Esophagus muscularis mucosa (tissue), 4 donors: ENCODE data around the gene CFAP47. TPM values are rescaled to one million over a fixed set of nuclear protein-coding genes. Genes with fewer than 3 reads are reported as not detected.

Source experiments
- DNase-seq: peaks from one replicate; pipeline ENCODE4 v3.0.0-alpha.2; 2017; ENCODE audit errors: extremely low spot score
- H3K27ac ChIP-seq, 4 donors: fragments of 200-600 bp; sonication (generic); replicated peaks in 1 of 4; 1 replicate in 3 of 4; 2 replicates in 1 of 4; pipeline ENCODE4 v1.5.1; 2016 to 2019; ENCODE audit warnings: mild to moderate bottlenecking in 1 of 4
- H3K27me3 ChIP-seq, 4 donors: fragments of 200-600 bp; sonication (generic); one replicate each; pipeline versions ENCODE4 v1.5.1 to v1.6.0; 2016 to 2019
- H3K36me3 ChIP-seq, 4 donors: fragments of 200-600 bp; sonication (generic); one replicate each; pipeline ENCODE4 v1.5.1; 2016 to 2019
- H3K4me1 ChIP-seq, 4 donors: fragments of 200-600 bp; sonication (generic); one replicate each; pipeline ENCODE4 v1.5.1; 2016 to 2019
- H3K4me3 ChIP-seq, 4 donors: fragments of 200-600 bp; sonication (generic); 1 replicate in 2 of 4; 2 replicates in 2 of 4; pipeline ENCODE4 v1.5.1; 2016 to 2019; ENCODE audit warnings: mild to moderate bottlenecking in 4 of 4, moderate library complexity in 1 of 4
- H3K9me3 ChIP-seq, 4 donors: fragments of 200-600 bp; sonication (generic); 1 replicate in 3 of 4; 2 replicates in 1 of 4; pipeline ENCODE4 v1.5.1; 2016 to 2019
- EP300 ChIP-seq: sonication (generic); formaldehyde crosslinking; IDR thresholded peaks from one replicate; pipeline ENCODE4 v1.6.1; 2017; ENCODE audit warnings: antibody characterized with exemption
- POLR2A ChIP-seq: fragments of 450-650 bp; IDR thresholded peaks from one replicate; pipeline ENCODE4 v1.6.1; 2017; ENCODE audit warnings: antibody characterized with exemption, moderate library complexity, mild to moderate bottlenecking, low read depth
- POLR2AphosphoS5 ChIP-seq, 2 donors: sonication (generic); formaldehyde crosslinking; IDR thresholded peaks; one replicate each; pipeline ENCODE4 v1.6.1; 2017; ENCODE audit warnings: antibody characterized with exemption in 2 of 2
- WGBS: methylation state at CpG from one replicate; pipeline ENCODE4 v1.1.5; 2018; 5-methylcytosine and 5-hydroxymethylcytosine counted together
- intact Hi-C: fragments of 100-400 bp; cut with DNase I; formaldehyde crosslinking; loops from one replicate; pipeline ENCODE4 v1.15.1; 2023
- total RNA-seq, 4 donors: library from RNA; depleted of rRNA; stranded (reverse); fragments of >200 nt; gene quantifications; one replicate each; pipeline versions ENCODE4 v1.1.0 to v1.2.1, GENCODE V29; 2016
- TF ChIP-seq, protein P1 (sequence below), 3 experiments: fragments of 200-600 bp in 2 of 3; fragments of 450-650 bp in 1 of 3; sonication (generic) in 2 of 3; IDR thresholded peaks; one replicate each; pipeline ENCODE4 v1.5.1; 2017 to 2019; ENCODE audit warnings: antibody characterized with exemption in 3 of 3, mild to moderate bottlenecking in 2 of 3, moderate library complexity in 1 of 3

Gene CFAP47
- total RNA-seq, 4 donors from 2014 or later: under 0.01 TPM; not detected in 3

DNA sequence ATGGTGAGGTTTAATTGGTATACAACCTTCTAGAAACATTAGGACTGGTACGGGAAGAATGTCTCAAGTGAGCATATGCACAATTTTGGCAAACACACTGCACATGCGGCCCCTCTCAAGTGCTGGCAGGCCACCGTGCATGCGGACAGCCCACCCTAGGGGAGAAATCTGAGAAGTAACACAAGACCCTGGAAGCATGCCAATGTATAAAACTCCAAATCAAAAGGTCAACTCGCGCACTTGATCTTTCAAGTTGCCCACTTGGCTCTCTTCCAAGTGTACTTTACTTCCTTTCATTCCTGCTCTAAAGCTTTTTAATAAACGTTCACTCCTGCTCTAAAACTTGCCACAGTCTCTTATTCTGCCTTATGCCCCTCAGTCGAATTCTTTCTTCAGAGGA lies 488.3 kb downstream of the CFAP47 start:
- no peak for DNase-seq
- Histone ChIP-seq H3K9me3 (no peaks in the 10 kb centered on the region), H3K36me3 (no peaks in the 10 kb centered on the region), H3K4me1 (no peaks in the 10 kb centered on the region), H3K27ac (no peak overlapping the region), H3K4me3 (no peak overlapping the region), H3K27me3 (no peaks in the 10 kb centered on the region)
- intact Hi-C loops: no loop called here
- TF ChIP-seq, protein P1, sequence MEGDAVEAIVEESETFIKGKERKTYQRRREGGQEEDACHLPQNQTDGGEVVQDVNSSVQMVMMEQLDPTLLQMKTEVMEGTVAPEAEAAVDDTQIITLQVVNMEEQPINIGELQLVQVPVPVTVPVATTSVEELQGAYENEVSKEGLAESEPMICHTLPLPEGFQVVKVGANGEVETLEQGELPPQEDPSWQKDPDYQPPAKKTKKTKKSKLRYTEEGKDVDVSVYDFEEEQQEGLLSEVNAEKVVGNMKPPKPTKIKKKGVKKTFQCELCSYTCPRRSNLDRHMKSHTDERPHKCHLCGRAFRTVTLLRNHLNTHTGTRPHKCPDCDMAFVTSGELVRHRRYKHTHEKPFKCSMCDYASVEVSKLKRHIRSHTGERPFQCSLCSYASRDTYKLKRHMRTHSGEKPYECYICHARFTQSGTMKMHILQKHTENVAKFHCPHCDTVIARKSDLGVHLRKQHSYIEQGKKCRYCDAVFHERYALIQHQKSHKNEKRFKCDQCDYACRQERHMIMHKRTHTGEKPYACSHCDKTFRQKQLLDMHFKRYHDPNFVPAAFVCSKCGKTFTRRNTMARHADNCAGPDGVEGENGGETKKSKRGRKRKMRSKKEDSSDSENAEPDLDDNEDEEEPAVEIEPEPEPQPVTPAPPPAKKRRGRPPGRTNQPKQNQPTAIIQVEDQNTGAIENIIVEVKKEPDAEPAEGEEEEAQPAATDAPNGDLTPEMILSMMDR (IDR thresholded peaks at IDR 0.05): no peak
- TF ChIP-seq EP300 (no peak), POLR2AphosphoS5 (IDR thresholded peaks at IDR 0.05) (no peak), POLR2A (no peak)
- 65% methylated on average over 8 of the region's 8 CpGs for WGBS

GRCh38 chrX:36414056-36414455 lies 494.5 kb downstream of the CFAP47 start:
- Histone ChIP-seq H3K27ac (no peak overlapping the region), H3K27me3 (no peaks in the 10 kb centered on the region), H3K36me3 (no peaks in the 10 kb centered on the region), H3K9me3 (no peaks in the 10 kb centered on the region), H3K4me3 (no peak overlapping the region), H3K4me1 (no peaks in the 10 kb centered on the region)
- no peak for DNase-seq
- intact Hi-C loops: no loop called here
- TF ChIP-seq EP300: no peak
- no peak for TF ChIP-seq POLR2A
- TF ChIP-seq, protein P1 (IDR thresholded peaks at IDR 0.05): no peak
- no peak for TF ChIP-seq POLR2AphosphoS5 (IDR thresholded peaks at IDR 0.05)
- WGBS: 100% methylated on average over 2 of the region's 2 CpGs

- no peaks in the 10 kb centered on the region for H3K4me1 ChIP-seq
- no peak for DNase-seq
- H3K27ac ChIP-seq: no peak overlapping the region
- no peak overlapping the region for H3K4me3 ChIP-seq
- intact Hi-C loops: no loop called here
- no peaks in the 10 kb centered on the region for H3K36me3 ChIP-seq
- no peak for TF ChIP-seq EP300
- TF ChIP-seq, protein P1 (IDR thresholded peaks at IDR 0.05): no peak
- no peak for TF ChIP-seq POLR2A
- TF ChIP-seq POLR2AphosphoS5 (IDR thresholded peaks at IDR 0.05): no peak
- H3K9me3 ChIP-seq: no peaks in the 10 kb centered on the region
- H3K27me3 ChIP-seq: no peaks in the 10 kb centered on the region
- 85% methylated on average over 1 of the region's 1 CpG for WGBS
Measured at GRCh38 chrX:36422368-36422767, 502.8 kb downstream of the CFAP47 start.

GRCh38 chrX:36431819-36432218 lies 512.3 kb downstream of the CFAP47 start:
- no peak for DNase-seq
- H3K4me1 ChIP-seq: no peaks in the 10 kb centered on the region
- TF ChIP-seq POLR2A (no peak), EP300 (no peak), POLR2AphosphoS5 (IDR thresholded peaks at IDR 0.05) (no peak)
- TF ChIP-seq, protein P1 (IDR thresholded peaks at IDR 0.05): no peak
- H3K4me3 ChIP-seq: no peak overlapping the region
- H3K27me3 ChIP-seq: no peaks in the 10 kb centered on the region
- H3K36me3 ChIP-seq: no peaks in the 10 kb centered on the region
- no peaks in the 10 kb centered on the region for H3K9me3 ChIP-seq
- H3K27ac ChIP-seq: no peak overlapping the region
- intact Hi-C loops: no loop called here
- 67% methylated on average over 3 of the region's 3 CpGs for WGBS

- Histone ChIP-seq H3K27ac (no peak overlapping the region), H3K4me3 (no peak overlapping the region), H3K9me3 (no peaks in the 10 kb centered on the region), H3K27me3 (no peaks in the 10 kb centered on the region), H3K36me3 (no peaks in the 10 kb centered on the region), H3K4me1 (no peaks in the 10 kb centered on the region)
- WGBS: 92% methylated on average over 1 of the region's 1 CpG
- DNase-seq: no peak
- TF ChIP-seq POLR2AphosphoS5 (IDR thresholded peaks at IDR 0.05) (no peak), POLR2A (no peak), EP300 (no peak)
- TF ChIP-seq, protein P1 (IDR thresholded peaks at IDR 0.05): no peak
- intact Hi-C loops: loop anchor here (2.0 kb wide), 1 partner anchor 40 kb away; no protein-coding TSS in a partner anchor
Measured at GRCh38 chrX:36434522-36434921, 515.0 kb downstream of the CFAP47 start.
